Endodermal cell (in vitro differentiated cells): ENCODE data around the gene INVS. TPM values are rescaled to one million over a fixed set of nuclear protein-coding genes. Genes with fewer than 3 reads are reported as not detected.

Source experiments
- DNase-seq: peaks from one replicate; pipeline ENCODE4 v3.0.0-alpha.2; 2017
- H3K27ac ChIP-seq: 2 replicates; pipeline ENCODE4 v1.5.1; 2013; ENCODE audit warnings: mild to moderate bottlenecking, low read depth, low read length, moderate library complexity
- H3K27me3 ChIP-seq: 2 replicates; pipeline ENCODE4 v1.6.1; 2013; ENCODE audit warnings: mild to moderate bottlenecking, low read length, moderate library complexity; ENCODE audit not compliant: insufficient read depth, control insufficient read depth, poor library complexity, severe bottlenecking
- H3K36me3 ChIP-seq: 2 replicates; pipeline ENCODE4 v1.7.0; 2013; ENCODE audit warnings: mild to moderate bottlenecking, low read length, moderate library complexity; ENCODE audit not compliant: control insufficient read depth, insufficient read depth
- H3K4me1 ChIP-seq: one replicate; pipeline ENCODE4 v1.7.0; 2013; ENCODE audit warnings: low read length; ENCODE audit not compliant: control insufficient read depth, insufficient read depth
- H3K4me3 ChIP-seq: 2 replicates; pipeline ENCODE4 v1.5.1; 2013; ENCODE audit warnings: mild to moderate bottlenecking, low read length, moderate library complexity
- H3K9ac ChIP-seq: 2 replicates; pipeline ENCODE4 v1.6.1; 2013; ENCODE audit warnings: mild to moderate bottlenecking, low read length, moderate library complexity; ENCODE audit not compliant: poor library complexity, severe bottlenecking; ENCODE audit errors: extremely low read depth
- H3K9me3 ChIP-seq: 2 replicates; pipeline ENCODE4 v1.6.1; 2013; ENCODE audit warnings: mild to moderate bottlenecking, low read length, moderate library complexity; ENCODE audit not compliant: control insufficient read depth
- H3K27ac Mint-ChIP-seq: 2 replicates; pipeline ENCODE4 v1.8.0; 2020; ENCODE audit warnings: mixed read lengths
- H3K27me3 Mint-ChIP-seq: 2 replicates; pipeline ENCODE4 v1.8.0; 2021; ENCODE audit warnings: mild to moderate bottlenecking, mixed read lengths; ENCODE audit not compliant: insufficient read depth
- H3K36me3 Mint-ChIP-seq: 2 replicates; pipeline ENCODE4 v1.8.0; 2020; ENCODE audit warnings: low read depth, mixed read lengths
- H3K4me1 Mint-ChIP-seq: 2 replicates; pipeline ENCODE4 v1.8.0; 2020; ENCODE audit warnings: mixed read lengths
- H3K4me3 Mint-ChIP-seq: 2 replicates; pipeline ENCODE4 v1.8.0; 2020; ENCODE audit warnings: mild to moderate bottlenecking, moderate library complexity, mixed read lengths
- H3K9me3 Mint-ChIP-seq: 2 replicates; pipeline ENCODE4 v1.8.0; 2020; ENCODE audit warnings: mild to moderate bottlenecking, mixed read lengths
- CTCF ChIP-seq: fragments of 200-600 bp; sonication (generic); conservative IDR thresholded peaks from 2 replicates; pipeline ENCODE4 v1.5.0; 2021; ENCODE audit warnings: antibody characterized with exemption, mild to moderate bottlenecking
- WGBS, 2 experiments: methylation state at CpG; one replicate each; pipeline versions ENCODE4 v1.1.5 to v1.1.7; 2013; ENCODE audit warnings: missing lambda C conversion rate in 2 of 2, mixed read lengths in 1 of 2; ENCODE audit not compliant: insufficient coverage in 1 of 2, insufficient read length in 1 of 2; 5-methylcytosine and 5-hydroxymethylcytosine counted together
- total RNA-seq, 2 donors: library from RNA; stranded (reverse); fragmentation: NEBNext Ultra II Directional in 1 of 2; extraction: Animal tissue kit (Norgen Biotek cat#: 25700) in 1 of 2; gene quantifications; 2 replicates in 1 of 2; 3 replicates in 1 of 2; pipeline ENCODE4 v1.2.1, GENCODE V29; 2021

Gene INVS
- total RNA-seq, 2 donors from 2014 or later = 22.8 to 26.6 TPM

DNA sequence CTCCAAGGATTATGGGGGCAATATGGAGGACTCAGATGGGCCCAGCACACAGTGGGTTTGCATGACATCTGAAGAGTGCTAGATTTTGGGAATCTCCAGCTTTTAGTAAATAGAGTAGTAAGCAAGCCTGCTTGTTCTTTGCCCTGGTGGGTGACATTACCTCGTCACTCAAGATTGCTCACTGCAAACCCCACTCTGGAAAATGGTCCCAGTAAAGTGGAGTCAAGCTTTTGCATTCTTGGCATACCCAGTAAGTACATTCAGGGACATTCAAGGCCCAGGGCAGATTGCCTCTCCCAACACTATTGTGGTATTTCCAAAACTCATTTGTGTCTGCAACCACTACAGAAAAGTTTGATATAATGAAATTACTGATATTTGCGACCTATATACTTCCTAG is 118.5 kb downstream of the INVS start:
- DNase-seq = no peak
- Histone ChIP-seq H3K4me1 (peaks cover 10% of the 10 kb centered on the region), H3K27me3 (peaks cover 4% of the 10 kb centered on the region), H3K27ac (no peak overlapping the region), H3K36me3 (no peaks in the 10 kb centered on the region), H3K9ac (no peak overlapping the region), H3K4me3 (no peak overlapping the region), H3K9me3 (no peaks in the 10 kb centered on the region)
- no peak for TF ChIP-seq CTCF
- Mint-ChIP-seq H3K9me3 (no peaks in the 10 kb centered on the region), H3K27me3 (no peaks in the 10 kb centered on the region), H3K27ac (no peak overlapping the region), H3K4me1 (peaks cover 9% of the 10 kb centered on the region), H3K36me3 (no peaks in the 10 kb centered on the region), H3K4me3 (no peak overlapping the region)
- WGBS, 2 experiments = 89 to 100% methylated on average over 1 of the region's 2 CpGs

- DNase-seq = no peak
- H3K4me1 Mint-ChIP-seq = peaks cover 10% of the 10 kb centered on the region
- no peak for TF ChIP-seq CTCF
Measured at GRCh38 chr9:100219347-100219746, 120.3 kb downstream of the INVS start.

GRCh38 chr9:100220936-100221335 is 121.9 kb downstream of the INVS start:
- Mint-ChIP-seq H3K36me3 (no peaks in the 10 kb centered on the region), H3K27me3 (no peaks in the 10 kb centered on the region), H3K27ac (no peak overlapping the region), H3K4me3 (no peak overlapping the region), H3K9me3 (no peaks in the 10 kb centered on the region), H3K4me1 (peaks cover 10% of the 10 kb centered on the region)
- Histone ChIP-seq H3K9me3 (no peaks in the 10 kb centered on the region), H3K9ac (no peak overlapping the region), H3K4me1 (no peaks in the 10 kb centered on the region), H3K36me3 (no peaks in the 10 kb centered on the region), H3K27ac (no peak overlapping the region), H3K27me3 (no peaks in the 10 kb centered on the region), H3K4me3 (no peak overlapping the region)
- no peak for DNase-seq
- TF ChIP-seq CTCF = no peak
- 73 to 100% methylated on average over 1 of the region's 1 CpG for WGBS, 2 experiments

More at GRCh38 chr9:100219347-100219746, 120.3 kb downstream of the INVS start:
- Histone ChIP-seq H3K27ac (no peak overlapping the region), H3K27me3 (no peaks in the 10 kb centered on the region), H3K4me1 (peaks cover 3% of the 10 kb centered on the region), H3K4me3 (no peak overlapping the region), H3K9ac (no peak overlapping the region), H3K36me3 (no peaks in the 10 kb centered on the region), H3K9me3 (no peaks in the 10 kb centered on the region)
- Mint-ChIP-seq H3K9me3 (no peaks in the 10 kb centered on the region), H3K36me3 (no peaks in the 10 kb centered on the region), H3K4me3 (no peak overlapping the region), H3K27me3 (no peaks in the 10 kb centered on the region), H3K27ac (no peak overlapping the region)
- WGBS, 2 experiments = 92% methylated on average over 1 of the region's 1 CpG; no CpG with 5 or more reads in 1 of the 2 experiments
